GM12873 (cell line): ENCODE results near the gene LHX1.

ENCODE experiments used
- TF ChIP-seq, protein P1 (sequence below): IDR thresholded peaks from 2 replicates; pipeline ENCODE4 v1.5.1; 2012; ENCODE audit warnings: low read depth, mild to moderate bottlenecking, moderate library complexity, low read length, control low read depth; ENCODE audit not compliant: insufficient read depth; ENCODE audit errors: missing control alignments

LHX1 gene

GRCh38 chr17:36941265-36942010, 4.2 kb downstream of the LHX1 start:
- TF ChIP-seq, protein P1, sequence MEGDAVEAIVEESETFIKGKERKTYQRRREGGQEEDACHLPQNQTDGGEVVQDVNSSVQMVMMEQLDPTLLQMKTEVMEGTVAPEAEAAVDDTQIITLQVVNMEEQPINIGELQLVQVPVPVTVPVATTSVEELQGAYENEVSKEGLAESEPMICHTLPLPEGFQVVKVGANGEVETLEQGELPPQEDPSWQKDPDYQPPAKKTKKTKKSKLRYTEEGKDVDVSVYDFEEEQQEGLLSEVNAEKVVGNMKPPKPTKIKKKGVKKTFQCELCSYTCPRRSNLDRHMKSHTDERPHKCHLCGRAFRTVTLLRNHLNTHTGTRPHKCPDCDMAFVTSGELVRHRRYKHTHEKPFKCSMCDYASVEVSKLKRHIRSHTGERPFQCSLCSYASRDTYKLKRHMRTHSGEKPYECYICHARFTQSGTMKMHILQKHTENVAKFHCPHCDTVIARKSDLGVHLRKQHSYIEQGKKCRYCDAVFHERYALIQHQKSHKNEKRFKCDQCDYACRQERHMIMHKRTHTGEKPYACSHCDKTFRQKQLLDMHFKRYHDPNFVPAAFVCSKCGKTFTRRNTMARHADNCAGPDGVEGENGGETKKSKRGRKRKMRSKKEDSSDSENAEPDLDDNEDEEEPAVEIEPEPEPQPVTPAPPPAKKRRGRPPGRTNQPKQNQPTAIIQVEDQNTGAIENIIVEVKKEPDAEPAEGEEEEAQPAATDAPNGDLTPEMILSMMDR, result no peak

DNA sequence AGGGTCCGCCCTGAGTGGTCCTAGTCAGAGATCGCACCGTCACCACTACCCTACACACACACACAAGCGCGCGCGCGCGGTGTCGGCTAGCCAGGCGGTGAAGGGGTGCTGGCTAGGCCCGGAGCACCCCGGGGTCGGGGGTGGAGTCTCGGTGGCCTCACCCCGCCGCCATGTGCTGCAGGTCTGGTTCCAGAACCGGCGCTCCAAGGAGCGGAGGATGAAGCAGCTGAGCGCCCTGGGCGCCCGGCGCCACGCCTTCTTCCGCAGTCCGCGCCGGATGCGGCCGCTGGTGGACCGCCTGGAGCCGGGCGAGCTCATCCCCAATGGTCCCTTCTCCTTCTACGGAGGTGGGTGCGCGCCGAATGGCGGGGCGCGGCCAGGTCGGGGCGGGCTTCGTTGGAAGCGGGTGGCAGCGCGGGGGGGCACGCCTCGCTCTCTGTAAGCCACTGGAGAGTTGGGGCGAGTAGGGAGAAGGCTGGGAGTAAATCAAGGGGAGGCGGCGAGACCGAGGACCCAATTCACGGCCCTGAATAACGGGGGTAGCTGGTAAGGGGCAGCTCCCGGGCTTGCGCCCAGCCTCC, 4.8 kb downstream of the LHX1 start:
- TF ChIP-seq, protein P1, result no peak

GRCh38 chr17:36942631-36943125, 5.4 kb downstream of the LHX1 start:
- TF ChIP-seq, protein P1, result no peak

DNA sequence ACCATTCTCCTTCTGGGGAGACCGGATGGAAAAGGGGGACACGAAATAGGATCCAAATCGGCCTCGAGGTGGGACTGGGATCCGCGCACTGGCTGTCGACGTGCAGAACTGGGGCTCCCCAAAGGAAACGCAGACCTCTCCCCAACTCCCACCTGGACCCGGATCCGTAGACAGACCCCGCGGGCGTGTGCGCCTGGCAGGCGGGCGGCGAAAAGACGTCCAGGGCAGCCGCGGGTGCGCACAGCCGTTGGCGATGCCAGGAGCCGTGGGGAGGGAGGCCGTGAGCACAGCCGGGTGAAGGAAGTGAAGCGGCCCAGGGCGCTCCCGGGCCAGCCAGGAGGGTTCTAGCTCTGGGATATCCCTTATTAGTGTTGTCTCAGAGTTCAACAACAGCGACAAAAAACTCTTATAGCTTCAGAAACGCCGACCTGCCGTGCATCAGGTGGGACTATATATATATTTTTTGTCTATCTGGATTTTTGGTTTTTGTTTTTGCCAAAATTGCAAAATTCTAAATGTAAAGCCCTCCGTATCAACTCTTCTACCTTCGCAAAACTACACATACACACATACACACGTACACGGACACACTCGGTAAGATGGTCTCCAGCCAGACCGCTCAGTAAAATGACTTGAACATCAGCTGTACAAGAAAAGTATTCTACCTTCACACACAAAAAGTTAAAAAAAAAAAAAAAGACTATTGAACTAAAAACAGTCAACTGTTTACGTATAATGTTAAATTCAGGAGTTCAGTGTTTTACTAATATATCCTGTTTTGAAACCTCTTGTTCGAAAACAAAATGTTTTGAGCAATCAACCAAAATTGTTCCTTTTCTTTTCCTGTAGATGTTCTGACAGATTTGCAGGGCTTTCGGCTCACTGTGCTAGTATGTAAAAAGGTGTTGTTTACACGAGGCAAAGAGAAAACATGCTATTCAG, 6.2 kb downstream of the LHX1 start:
- TF ChIP-seq, protein P1, result no peak

DNA sequence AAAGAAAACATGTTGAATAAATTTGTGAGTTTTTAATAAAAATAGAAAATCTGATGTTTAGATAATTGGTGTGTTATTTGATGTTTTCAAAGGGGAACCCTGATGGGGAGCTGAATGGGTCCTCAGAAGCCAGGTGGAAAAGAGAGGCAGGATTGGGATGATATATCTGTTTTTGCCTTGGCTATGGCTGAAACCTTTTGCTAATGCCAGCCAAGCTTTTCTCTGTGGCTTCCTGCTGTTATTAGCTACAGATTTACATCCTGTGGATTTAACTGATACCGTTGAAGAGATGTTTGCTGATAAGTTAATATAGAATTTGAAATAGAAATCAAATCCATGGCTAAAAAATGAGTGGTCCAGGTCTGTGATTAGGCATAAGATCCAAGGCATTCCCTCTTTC, 7.3 kb downstream of the LHX1 start:
- TF ChIP-seq, protein P1, result no peak

- TF ChIP-seq, protein P1, result no peak
Measured at GRCh38 chr17:36945140-36945539, 7.9 kb downstream of the LHX1 start.

DNA sequence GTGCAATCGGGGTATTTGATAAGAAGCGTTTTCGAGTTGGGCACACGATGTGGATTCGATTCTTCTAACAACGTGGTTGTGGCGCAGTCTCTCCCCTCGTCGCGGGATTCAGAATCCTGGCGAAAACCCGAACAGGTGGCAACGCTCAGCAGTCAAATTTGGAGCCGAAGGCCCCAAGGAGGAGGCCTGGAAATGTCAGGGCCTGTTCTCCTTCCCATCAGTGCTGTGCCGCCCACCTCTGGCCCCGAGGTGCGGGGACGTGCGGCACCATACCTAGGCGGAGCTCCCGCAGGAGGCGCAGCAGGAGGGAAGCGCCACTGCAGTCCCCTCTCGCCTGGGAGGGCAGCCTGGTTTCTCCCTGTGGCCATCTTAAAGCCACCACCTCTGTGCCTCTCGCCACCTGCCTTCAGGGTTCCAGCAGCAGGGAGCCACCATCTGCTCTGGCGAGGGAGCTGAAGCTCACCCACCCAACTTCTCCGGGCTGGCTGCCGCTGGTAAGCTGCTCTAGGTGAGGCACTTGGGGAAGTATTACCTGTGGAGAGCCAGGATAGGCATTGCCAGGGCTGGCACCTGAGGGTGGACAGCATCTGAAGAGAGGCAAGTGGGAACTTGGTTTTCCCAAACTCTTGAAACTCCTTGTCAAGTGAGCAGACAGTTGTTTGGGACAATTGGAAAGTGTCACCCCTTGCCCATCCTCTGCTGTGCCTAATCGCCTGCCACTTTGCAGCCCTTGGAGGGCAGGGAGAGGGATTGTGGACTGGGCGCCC, 8.9 kb downstream of the LHX1 start:
- TF ChIP-seq, protein P1, result no peak
